ENCODE results near the gene UROS. TPM values are rescaled to one million over a fixed set of nuclear protein-coding genes. Genes with fewer than 3 reads are reported as not detected.

The UROS gene
- total and polyA plus RNA-seq, 10 of the 15 experiments (the other 5 are each of a cell fraction or from before 2014, with no cell fraction given): 4.3 to 112 (median 64.5) TPM

- H3K36me3 ChIP-seq (ENCODE audit: control insufficient read depth in 2 of 2, insufficient read depth in 2 of 2, low read length in 1 of 2): peaks cover 0 to 8% of the 10 kb centered on the region in 2 experiments; a peak in 1 of 4 replicates
- no peak overlapping the region for H3K9ac ChIP-seq (ENCODE audit: control insufficient read depth, insufficient read depth, low read length)
- no peak overlapping the region for H3K4me3 ChIP-seq
- H3K27me3 ChIP-seq (replicated peaks in 1 of 2; ENCODE audit: control insufficient read depth in 2 of 2, insufficient read depth in 2 of 2, low read length in 1 of 2): no peaks in the 10 kb centered on the region
- in situ Hi-C loops (cut with MboI) (no loop called here), intact Hi-C loops (cut with micrococcal nuclease; ENCODE audit: unreplicated experiment) (loop anchor here (10.0 kb wide), 1 partner anchor 108 kb away; no protein-coding TSS in a partner anchor)
- no peak overlapping the region for H3K27ac ChIP-seq (ENCODE audit: control insufficient read depth, insufficient read depth)
- no peak for FAIRE-seq
- no peak for ATAC-seq
- SMC1A ChIA-PET (ENCODE audit: uncharacterized antibody, unreplicated experiment): interaction anchor here (0.7 to 1.2 kb wide), 2 partner anchors 19 to 168 kb away, joined by 3 read pairs; no protein-coding TSS in a partner anchor
- RAD21 ChIA-PET (ENCODE audit: unreplicated experiment): no interaction called here
- no peak overlapping the region for H2AFZ ChIP-seq (ENCODE audit: control insufficient read depth, low read depth, low read length)
- BruUV-seq (replicated peaks): no TSS peak
- CTCF ChIA-PET: interaction anchor here (1.5 to 1.7 kb wide), 2 partner anchors 43 to 84 kb away, joined by 3 to 5 read pairs; partner anchors contain the start of genes BCCIP and UROS
- no peak for DNase-seq (ENCODE audit: low read depth, low spot score)
- no peaks in the 10 kb centered on the region for H3K9me3 ChIP-seq (replicated peaks; ENCODE audit: control insufficient read depth, insufficient read depth, low read length)
- H3K4me1 ChIP-seq (ENCODE audit: control insufficient read depth, insufficient read depth, low read length): no peaks in the 10 kb centered on the region
- H4K20me1 ChIP-seq (ENCODE audit: control insufficient read depth, insufficient read depth): no peaks in the 10 kb centered on the region
- H3K79me2 ChIP-seq (ENCODE audit: control insufficient read depth, insufficient read depth, low read length): no peaks in the 10 kb centered on the region
- POLR2A ChIA-PET: no interaction called here
- WGBS (ENCODE audit: insufficient coverage, insufficient replicate concordance, low lambda C conversion rate, missing lambda C conversion rate): 96% methylated on average over 7 of the region's 7 CpGs
- TF ChIP-seq EED (IDR thresholded peaks at IDR 0.05; ENCODE audit: low read depth) (no peak), ZNF687 (IDR thresholded peaks at IDR 0.05) (no peak), PML (IDR thresholded peaks at IDR 0.05; ENCODE audit: low read length) (no peak), EZH2 (IDR thresholded peaks at IDR 0.05; ENCODE audit: borderline replicate concordance, control insufficient read depth, low read depth, low read length) (no peak), IRF5 (IDR thresholded peaks at IDR 0.05; ENCODE audit: borderline replicate concordance) (no peak), STAT1 (conservative IDR thresholded peaks at IDR 0.05) (no peak), NR2C1 (IDR thresholded peaks at IDR 0.05) (no peak), SMC3 (IDR thresholded peaks at IDR 0.05; ENCODE audit: borderline replicate concordance, low read length) (no peak), TAF1 (IDR thresholded peaks at IDR 0.05; ENCODE audit: borderline replicate concordance, low read depth, low read length) (no peak), ZBTB11 (CRISPR knock-in tag; IDR thresholded peaks at IDR 0.05) (no peak), CBFB (IDR thresholded peaks at IDR 0.05; ENCODE audit: low read depth) (no peak), TCF7 (IDR thresholded peaks at IDR 0.05; ENCODE audit: borderline replicate concordance) (no peak), WRNIP1 (IDR thresholded peaks at IDR 0.05; ENCODE audit: borderline replicate concordance, low read depth, low read length) (no peak), BCL11A (IDR thresholded peaks at IDR 0.05; ENCODE audit: low read depth, low read length) (no peak)
- H3K4me2 ChIP-seq (ENCODE audit: control insufficient read depth, insufficient read depth): no peak overlapping the region
These were observed 43.5 kb upstream of the UROS start for GRCh38 chr10:125866421-125867029.

All from GM12878 (cell line).